Osteoblast (primary cell): ENCODE measurements around the gene RASD2. TPM values are rescaled to one million over a fixed set of nuclear protein-coding genes. Genes with fewer than 3 reads are reported as not detected.

Source experiments
- DNase-seq: peaks from one replicate; pipeline ENCODE4 v3.0.0; 2011; ENCODE audit warnings: low spot score, mixed read lengths; ENCODE audit not compliant: insufficient read length; ENCODE audit errors: missing footprints
- H2AFZ ChIP-seq: 2 replicates; pipeline ENCODE4 v1.6.0; 2011; ENCODE audit warnings: mild to moderate bottlenecking, low read length
- H3K27ac ChIP-seq: 2 replicates; pipeline ENCODE4 v1.5.1; 2011; ENCODE audit warnings: mild to moderate bottlenecking, low read depth, low read length, moderate library complexity
- H3K27me3 ChIP-seq: 2 replicates; pipeline ENCODE4 v1.6.0; 2012; ENCODE audit warnings: mild to moderate bottlenecking, control low read depth, inconsistent platforms, low read length, moderate library complexity; ENCODE audit not compliant: insufficient read depth
- H3K36me3 ChIP-seq: 2 replicates; pipeline ENCODE4 v1.5.1; 2011; ENCODE audit warnings: mild to moderate bottlenecking, low read length, control low read depth, moderate library complexity; ENCODE audit not compliant: insufficient read depth
- H3K4me1 ChIP-seq: 2 replicates; pipeline ENCODE4 v1.5.1; 2011; ENCODE audit warnings: mild to moderate bottlenecking, low read length, control low read depth, moderate library complexity; ENCODE audit not compliant: insufficient read depth
- H3K4me2 ChIP-seq: 2 replicates; pipeline ENCODE4 v1.6.0; 2011; ENCODE audit warnings: mild to moderate bottlenecking, low read length; ENCODE audit not compliant: insufficient read depth
- H3K4me3 ChIP-seq: fragments of 200-600 bp; sonication (generic); 3 replicates; pipeline ENCODE4 v1.5.1; 2012; ENCODE audit warnings: mild to moderate bottlenecking, low read length, inconsistent platforms; ENCODE audit not compliant: insufficient read depth
- H3K79me2 ChIP-seq: 2 replicates; pipeline ENCODE4 v1.6.0; 2012; ENCODE audit warnings: mild to moderate bottlenecking, low read length, control low read depth, inconsistent platforms; ENCODE audit not compliant: insufficient read depth
- H3K9me3 ChIP-seq: 2 replicates; pipeline ENCODE4 v1.5.1; 2011; ENCODE audit warnings: low read depth, low read length, control low read depth
- H4K20me1 ChIP-seq: 2 replicates; pipeline ENCODE4 v1.6.0; 2012; ENCODE audit warnings: mild to moderate bottlenecking, low read length, control low read depth; ENCODE audit not compliant: insufficient read depth
- CTCF ChIP-seq: IDR thresholded peaks from 2 replicates; pipeline ENCODE4 v1.5.1; 2011; ENCODE audit warnings: mild to moderate bottlenecking, low read depth, low read length, moderate library complexity; ENCODE audit errors: extremely low read depth
- total RNA-seq: library from RNA; depleted of rRNA; stranded (reverse); fragments of >200 nt; gene quantifications from 2 replicates; pipeline ENCODE4 v1.2.3, GENCODE V29; 2012

The RASD2 gene
- total RNA-seq, 1 donor, result under 0.01 TPM

GRCh38 chr22:35543702-35544101, 3.1 kb downstream of the RASD2 start:
- TF ChIP-seq CTCF, result no peak
- Histone ChIP-seq H3K4me1 (peaks cover 18% of the 10 kb centered on the region), H3K27ac (no peak overlapping the region), H2AFZ (no peak overlapping the region), H3K36me3 (no peaks in the 10 kb centered on the region), H3K4me2 (no peak overlapping the region), H3K79me2 (no peaks in the 10 kb centered on the region), H4K20me1 (peaks cover 4% of the 10 kb centered on the region), H3K27me3 (peaks cover 11% of the 10 kb centered on the region), H3K4me3 (no peak overlapping the region), H3K9me3 (no peaks in the 10 kb centered on the region)
- DNase-seq, result no peak

GRCh38 chr22:35544189-35544588, 3.6 kb downstream of the RASD2 start:
- Histone ChIP-seq H3K4me3 (no peak overlapping the region), H3K36me3 (no peaks in the 10 kb centered on the region), H3K27ac (no peak overlapping the region), H3K4me2 (no peak overlapping the region), H3K9me3 (no peaks in the 10 kb centered on the region), H4K20me1 (peaks cover 4% of the 10 kb centered on the region), H3K27me3 (peaks cover 11% of the 10 kb centered on the region), H3K4me1 (peaks cover 19% of the 10 kb centered on the region), H3K79me2 (no peaks in the 10 kb centered on the region), H2AFZ (no peak overlapping the region)
- DNase-seq, result no peak
- TF ChIP-seq CTCF, result no peak

- Histone ChIP-seq H3K4me1 (peaks cover 15% of the 10 kb centered on the region), H3K79me2 (no peaks in the 10 kb centered on the region), H4K20me1 (peaks cover 4% of the 10 kb centered on the region), H3K4me3 (no peak overlapping the region), H3K4me2 (no peak overlapping the region), H3K9me3 (no peaks in the 10 kb centered on the region), H2AFZ (no peak overlapping the region), H3K27ac (no peak overlapping the region), H3K36me3 (no peaks in the 10 kb centered on the region), H3K27me3 (peaks cover 11% of the 10 kb centered on the region)
- no peak for DNase-seq
- no peak for TF ChIP-seq CTCF
Measured at GRCh38 chr22:35544827-35545226, 4.2 kb downstream of the RASD2 start.

- H3K36me3 ChIP-seq, result no peaks in the 10 kb centered on the region
- H3K27ac ChIP-seq, result no peak overlapping the region
- H3K79me2 ChIP-seq, result no peaks in the 10 kb centered on the region
- no peaks in the 10 kb centered on the region for H3K9me3 ChIP-seq
- H3K27me3 ChIP-seq, result peaks cover 3% of the 10 kb centered on the region
- H3K4me1 ChIP-seq, result peaks cover 13% of the 10 kb centered on the region
- no peak for TF ChIP-seq CTCF
- no peak for DNase-seq
- no peak overlapping the region for H2AFZ ChIP-seq
- no peak overlapping the region for H3K4me3 ChIP-seq
- H4K20me1 ChIP-seq, result peaks cover 4% of the 10 kb centered on the region
- H3K4me2 ChIP-seq, result no peak overlapping the region
Measured at GRCh38 chr22:35546886-35547285, 6.3 kb downstream of the RASD2 start.
